Measurements from ENCODE around the gene C19orf85.
"Not testable (repeated sequence)": the region's sequence is repeated elsewhere in the genome, so short reads cannot be mapped to it uniquely, and the experiment has no call there.

C19orf85 gene

DNA sequence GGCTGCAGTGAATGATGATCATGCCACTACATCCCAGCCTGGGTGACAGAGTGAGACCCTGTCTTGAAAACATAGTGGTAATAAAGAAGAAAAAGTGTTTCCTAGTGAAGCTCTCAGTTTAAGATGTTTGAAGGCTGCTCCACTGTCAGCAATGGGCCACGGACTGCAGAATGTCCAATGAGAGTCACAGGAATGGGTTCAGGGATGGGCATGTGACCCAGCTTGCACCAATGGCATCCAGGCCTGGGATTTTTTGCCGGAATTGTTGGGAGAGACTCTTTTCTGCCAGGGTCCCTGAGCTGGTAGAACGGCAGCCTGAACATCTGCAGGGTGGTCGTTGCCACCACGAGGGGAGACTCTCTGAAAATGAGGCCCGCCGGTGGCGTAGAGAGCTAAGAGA is 27.7 kb downstream of the C19orf85 start:
- no peak for FAIRE-seq

DNA sequence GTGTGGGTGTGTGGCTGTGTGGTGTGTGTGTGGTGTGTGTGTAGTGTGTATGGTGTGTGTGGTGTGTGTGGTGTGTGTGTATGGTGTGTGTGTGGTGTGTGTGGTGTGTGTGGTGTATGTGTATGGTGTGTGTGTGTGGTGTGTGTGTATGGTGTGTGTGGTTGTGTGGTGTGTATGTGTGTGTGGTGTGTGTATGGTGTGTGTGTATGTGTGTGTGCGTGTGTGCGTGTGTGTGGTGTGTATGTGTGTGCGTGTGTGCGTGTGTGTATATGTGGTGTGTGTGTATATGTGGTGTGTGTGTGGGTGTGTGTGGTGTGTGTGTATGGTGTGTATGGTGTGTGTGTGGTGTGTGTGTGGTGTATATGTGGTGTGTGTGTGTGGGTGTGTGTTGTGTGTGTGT is 29.5 kb downstream of the C19orf85 start:
- FAIRE-seq = no peak

DNA sequence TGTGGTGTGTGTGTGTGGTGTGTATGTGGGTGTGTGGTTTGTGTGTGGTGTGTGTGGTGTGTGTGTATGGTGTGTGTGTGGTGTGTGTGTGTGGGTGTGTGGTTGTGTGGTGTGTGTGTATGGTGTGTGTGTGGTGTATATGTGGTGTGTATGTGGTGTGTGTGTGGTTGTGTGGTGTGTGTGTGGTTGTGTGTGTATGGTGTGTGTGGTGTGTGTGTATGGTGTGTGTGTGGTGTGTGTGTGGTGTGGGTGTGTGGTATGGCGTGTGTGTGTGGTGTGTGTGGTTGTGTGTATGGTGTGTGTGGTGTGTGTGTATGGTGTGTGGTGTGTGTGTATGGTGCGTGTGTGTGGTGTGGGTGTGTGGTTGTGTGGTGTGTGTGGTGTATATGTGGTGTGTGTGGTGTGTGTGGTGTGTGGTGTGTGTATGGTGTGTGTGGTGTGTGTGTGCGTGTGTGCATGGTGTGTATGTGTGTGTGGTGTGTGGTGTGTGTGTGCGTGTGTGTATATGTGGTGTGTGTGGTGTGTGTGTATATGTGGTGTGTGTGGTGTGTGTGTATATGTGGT is 30.1 kb downstream of the C19orf85 start:
- FAIRE-seq = no peak

DNA sequence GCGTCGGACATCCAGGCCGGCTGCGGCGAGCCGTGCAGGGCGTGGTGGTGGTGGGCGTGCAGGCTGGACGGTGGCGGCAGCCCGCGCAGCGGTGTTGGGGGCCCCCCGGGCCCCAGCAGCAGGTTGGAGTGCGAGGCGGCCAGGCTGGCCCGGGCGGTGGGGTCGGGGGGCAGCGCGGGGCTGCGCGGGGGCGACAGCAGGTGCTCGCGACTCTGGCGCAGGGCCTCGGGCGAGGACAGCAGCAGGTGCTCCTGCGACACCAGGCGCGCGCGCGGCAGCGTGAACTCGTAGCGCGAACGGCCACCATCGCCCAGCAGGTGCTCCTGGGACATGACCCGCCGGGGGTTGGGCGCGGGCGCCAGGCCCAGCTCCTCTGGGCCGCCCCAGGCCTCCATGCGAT is 31.3 kb downstream of the C19orf85 start:
- FAIRE-seq = no peak

DNA sequence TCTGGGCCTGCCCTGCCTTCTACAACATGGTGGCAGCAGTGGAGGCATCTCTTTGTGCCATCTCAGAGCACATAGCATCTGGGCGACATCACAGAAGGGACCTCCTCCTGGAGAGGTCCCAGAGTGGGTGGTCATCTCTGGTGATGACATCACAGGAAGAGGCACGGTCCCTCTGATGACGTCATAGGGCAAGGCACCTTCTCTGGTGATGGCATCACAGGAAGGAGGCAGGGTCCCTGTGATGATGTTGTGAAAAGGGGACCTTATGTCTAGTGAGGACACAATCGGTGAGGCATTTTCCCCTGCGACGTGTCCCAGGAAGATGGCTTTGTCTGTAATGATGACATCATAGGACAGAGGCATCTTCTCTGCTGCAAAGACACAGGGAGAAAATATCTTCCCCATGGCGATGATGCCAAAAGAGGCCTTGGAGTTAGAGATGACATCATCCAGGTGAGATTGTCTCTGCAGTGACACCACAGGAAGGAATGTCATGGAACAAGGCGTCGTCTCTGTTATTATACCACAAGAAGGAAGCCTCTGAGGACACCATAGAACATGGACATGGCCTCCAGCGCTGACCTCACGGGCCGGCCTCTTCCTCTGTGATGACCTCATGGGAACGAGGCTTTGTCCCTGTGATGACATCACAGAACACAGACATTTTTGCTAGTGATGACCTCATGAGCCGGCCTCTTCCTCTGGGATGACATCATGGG is 32.2 kb downstream of the C19orf85 start:
- no peak for FAIRE-seq

DNA sequence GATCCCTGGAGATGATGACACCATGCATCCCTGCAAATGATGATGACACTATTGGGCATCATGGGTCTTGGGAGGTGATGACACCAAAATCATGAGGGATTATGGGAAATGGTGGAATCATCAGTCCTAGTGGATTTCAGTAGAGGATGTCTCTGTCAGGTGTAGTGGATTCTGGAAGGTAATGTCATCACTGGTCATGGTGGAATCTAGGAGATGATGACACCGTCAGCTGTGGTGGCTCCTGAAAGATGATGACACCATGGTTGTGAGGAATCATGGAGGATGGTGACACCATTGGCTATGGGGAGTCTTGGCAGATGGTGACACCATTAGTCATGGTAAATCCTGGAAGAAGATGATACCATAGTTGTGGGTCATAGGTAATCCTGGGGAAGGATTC is 33.4 kb downstream of the C19orf85 start:
- no peak for FAIRE-seq

DNA sequence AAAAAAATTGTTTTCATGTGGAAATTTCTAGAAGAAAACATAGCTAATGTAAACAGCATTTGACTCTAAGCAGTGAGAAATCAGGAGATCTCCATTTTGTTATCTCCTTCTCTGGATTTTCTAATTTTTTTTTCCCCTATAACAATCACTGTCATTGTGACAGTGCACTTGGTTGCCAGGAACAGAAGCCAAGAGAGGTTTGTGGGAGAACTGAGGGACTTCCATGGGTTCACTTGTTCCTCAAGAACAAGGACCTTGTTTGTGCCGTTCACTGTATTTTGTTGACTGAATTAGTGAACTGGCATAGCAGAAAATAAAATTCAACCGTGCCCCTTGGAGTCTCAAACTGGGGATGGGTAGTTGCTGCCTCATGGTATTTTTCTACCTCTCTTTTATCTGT is 38.5 kb downstream of the C19orf85 start:
- no peak for FAIRE-seq

DNA sequence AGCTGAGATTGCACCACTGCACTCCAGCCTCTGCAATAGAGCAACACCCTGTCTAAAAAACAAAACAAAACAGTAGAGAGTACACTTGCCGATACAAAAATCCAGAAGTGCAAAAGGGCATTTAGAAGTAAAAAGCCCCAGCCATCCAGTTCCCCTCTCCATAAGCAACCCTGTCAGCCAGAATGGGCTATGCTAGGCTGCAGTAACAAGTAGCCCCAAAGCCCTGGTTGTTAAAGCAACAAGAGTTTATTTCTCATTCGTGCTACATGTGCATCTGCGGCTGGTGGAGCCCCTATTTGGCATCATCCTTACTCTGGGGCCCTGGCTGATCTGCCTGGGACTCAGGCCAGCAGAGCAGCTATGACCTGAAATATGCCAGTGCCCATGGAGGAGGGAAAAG is 40.0 kb downstream of the C19orf85 start:
- no peak for FAIRE-seq

DNA sequence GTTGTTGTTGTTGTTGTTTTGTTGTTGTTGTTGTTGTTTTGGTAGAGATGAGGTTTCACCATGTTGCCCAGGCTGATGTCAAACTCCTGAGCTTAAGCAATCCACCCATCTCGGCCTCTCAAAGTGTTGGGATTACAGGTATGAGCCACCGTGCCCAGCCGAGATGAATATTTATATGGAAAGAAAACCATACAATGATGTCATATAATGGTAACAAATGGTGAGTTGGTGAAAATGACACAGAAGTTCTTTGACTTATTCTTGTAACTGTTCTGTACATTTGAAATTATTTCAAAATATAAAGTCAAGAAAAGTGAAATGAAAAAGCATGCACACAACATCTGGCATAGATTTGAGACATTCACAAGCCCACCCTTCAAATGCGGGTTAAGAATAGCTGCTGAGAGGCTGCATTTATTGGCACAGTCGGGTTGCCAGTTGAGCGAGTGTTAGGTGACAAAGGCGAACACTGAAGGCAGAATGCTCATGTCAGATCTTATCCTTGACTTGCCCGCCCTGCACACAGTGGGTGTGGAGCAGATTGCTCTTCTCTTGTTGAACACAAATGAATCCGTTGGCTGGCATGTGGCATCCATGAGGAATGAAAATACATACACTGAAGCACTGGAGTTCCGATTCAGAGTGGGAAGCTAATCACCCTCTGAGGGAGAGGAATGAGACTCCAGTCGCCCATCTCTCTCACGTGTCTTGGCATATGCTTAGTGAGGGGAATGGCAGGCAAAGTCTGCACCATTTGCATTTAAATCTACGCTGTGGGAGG is 41.1 kb downstream of the C19orf85 start:
- no peak for FAIRE-seq

DNA sequence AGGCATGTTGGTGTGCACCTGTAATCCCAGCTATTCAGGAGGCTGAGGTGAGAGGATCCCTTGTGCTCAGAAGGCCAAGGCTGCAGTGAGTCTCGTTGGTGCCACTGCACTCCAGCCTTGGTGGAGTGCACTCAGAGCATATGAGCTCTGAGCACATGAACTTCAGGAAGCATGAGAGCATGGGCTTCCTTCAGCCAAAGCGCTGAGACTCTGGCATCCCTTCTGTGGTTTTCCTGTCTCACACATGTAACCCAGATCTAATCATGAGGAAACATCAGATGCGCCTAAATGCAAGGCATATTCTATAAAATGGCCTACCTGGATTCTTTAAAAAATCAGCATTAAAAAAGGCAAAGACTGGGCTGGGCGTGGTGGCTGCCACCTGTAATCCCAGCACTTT is 43.3 kb downstream of the C19orf85 start:
- FAIRE-seq = not testable (repeated sequence)

DNA sequence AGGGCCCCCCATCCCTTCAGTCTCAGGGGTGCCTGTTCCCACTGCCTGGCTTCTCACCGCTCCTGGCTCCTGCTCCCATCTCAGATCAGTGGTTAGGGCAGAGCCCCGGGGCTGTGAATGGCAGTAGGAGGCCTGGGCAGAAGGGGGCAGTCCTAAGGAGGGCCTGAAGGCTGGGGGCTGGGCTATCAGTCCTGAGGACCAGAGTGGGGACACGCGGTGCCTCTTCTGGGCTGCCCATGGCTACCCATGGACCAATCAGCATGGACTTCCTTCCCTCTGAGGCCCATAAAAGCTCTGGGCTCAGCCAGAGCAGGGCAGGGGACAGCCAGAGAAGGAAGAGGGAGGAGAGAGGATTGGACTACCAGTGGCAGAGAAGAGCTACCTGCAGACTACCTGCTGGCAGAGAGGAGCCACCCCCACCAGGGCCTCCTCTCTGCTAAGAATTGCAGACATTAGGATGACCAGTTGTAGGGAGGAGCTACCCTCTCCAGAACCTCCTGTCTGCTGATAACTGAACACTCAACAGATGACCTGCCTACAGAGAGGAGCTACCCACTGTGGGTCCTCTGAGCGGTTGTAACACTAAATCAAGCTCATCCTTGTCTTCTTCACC is 44.8 kb downstream of the C19orf85 start:
- FAIRE-seq = no peak

DNA sequence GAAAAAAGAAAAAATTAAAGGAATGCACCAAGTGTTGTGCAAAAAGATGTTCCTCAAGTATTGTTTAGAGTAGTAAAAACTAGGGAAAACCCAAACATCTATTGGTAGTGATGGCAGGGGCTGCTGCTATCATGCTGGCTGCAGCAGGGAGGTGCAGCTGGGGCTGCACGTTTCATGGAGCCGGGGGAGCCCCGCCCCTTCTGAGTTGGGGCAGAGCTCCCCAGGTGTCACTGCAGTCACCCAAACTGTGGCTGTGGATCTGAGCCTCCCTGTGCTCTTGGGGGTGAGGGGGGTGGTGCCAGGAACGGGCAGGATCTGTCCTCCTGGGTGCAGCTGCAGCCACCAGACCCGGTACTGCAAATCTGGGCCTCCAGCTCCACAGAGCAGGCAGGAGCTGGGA is 45.4 kb downstream of the C19orf85 start:
- FAIRE-seq = no peak

DNA sequence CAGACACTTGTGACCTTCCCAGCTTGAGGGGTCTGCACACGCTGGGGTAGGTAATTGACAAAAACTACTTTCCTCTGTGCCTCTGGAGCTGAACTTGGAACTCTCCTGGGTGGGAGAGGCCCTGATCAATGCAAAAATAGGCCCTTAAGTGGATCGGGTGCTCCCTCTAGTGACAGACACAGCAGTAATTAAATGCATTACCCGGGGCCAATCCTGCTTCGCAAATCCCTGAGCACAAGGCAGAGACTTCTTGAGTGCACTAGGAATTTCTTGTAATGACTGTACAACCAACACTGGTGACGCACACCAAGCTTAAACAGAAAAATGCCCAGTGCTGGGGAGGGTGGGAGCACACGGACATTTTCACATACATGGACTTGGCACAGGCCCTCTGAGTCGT is 46.4 kb downstream of the C19orf85 start:
- peak; percentile 91 for FAIRE-seq

Measured in G401.6 (cell line).